Heart left ventricle (tissue), 16 donors: Measurements from ENCODE around the gene CXCL17. TPM values are rescaled to one million over a fixed set of nuclear protein-coding genes. Genes with fewer than 3 reads are reported as not detected.

Experiments
- ATAC-seq, 4 donors: fragments of 200-7000 bp; cut with Tn5 transposase; one replicate each; pipeline ENCODE4 v1.9.1; 2020 to 2022; ENCODE audit warnings: moderate library complexity in 4 of 4, mild to moderate bottlenecking in 3 of 4, moderate number of reproducible peaks in 1 of 4
- DNase-seq, 5 donors: peaks; one replicate each; pipeline ENCODE4 v3.0.0-alpha.2; 2020
- H3K27ac ChIP-seq, 12 donors: fragments of 200-600 bp; sonication (generic) in 4 of 12; one replicate each; pipeline versions ENCODE4 v1.5.0 to v1.8.0; 2016 to 2022; ENCODE audit warnings: mild to moderate bottlenecking in 2 of 12
- H3K27me3 ChIP-seq, 9 donors: fragments of 200-600 bp; sonication (generic) in 2 of 9; one replicate each; pipeline versions ENCODE4 v1.5.1 to v1.8.0; 2016 to 2022; ENCODE audit warnings: mild to moderate bottlenecking in 3 of 9
- H3K36me3 ChIP-seq, 9 donors: fragments of 200-600 bp; sonication (generic) in 2 of 9; one replicate each; pipeline versions ENCODE4 v1.5.0 to v1.8.0; 2018 to 2022; ENCODE audit warnings: mild to moderate bottlenecking in 2 of 9
- H3K4me1 ChIP-seq, 12 donors: fragments of 200-600 bp; sonication (generic) in 4 of 12; one replicate each; pipeline versions ENCODE4 v1.5.0 to v1.8.0; 2016 to 2022; ENCODE audit warnings: mild to moderate bottlenecking in 3 of 12
- H3K4me3 ChIP-seq, 12 donors: fragments of 200-600 bp; sonication (generic) in 4 of 12; one replicate each; pipeline versions ENCODE4 v1.5.0 to v1.8.0; 2017 to 2022; ENCODE audit warnings: mild to moderate bottlenecking in 9 of 12, moderate library complexity in 4 of 12
- H3K9me3 ChIP-seq, 12 donors: fragments of 200-600 bp; sonication (generic) in 4 of 12; one replicate each; pipeline versions ENCODE4 v1.5.0 to v1.8.0; 2016 to 2022; ENCODE audit warnings: mild to moderate bottlenecking in 1 of 12
- CTCF ChIP-seq, 12 donors: fragments of 200-600 bp; sonication (generic) in 4 of 12; IDR thresholded peaks; one replicate each; pipeline versions ENCODE4 v1.5.0 to v1.8.0; 2018 to 2022; ENCODE audit warnings: antibody characterized with exemption in 12 of 12, mild to moderate bottlenecking in 5 of 12
- POLR2A ChIP-seq, 2 donors: fragments of 450-650 bp; IDR thresholded peaks; one replicate each; pipeline ENCODE4 v1.6.1; 2017; ENCODE audit warnings: antibody characterized with exemption in 2 of 2, mild to moderate bottlenecking in 2 of 2, moderate library complexity in 2 of 2
- WGBS, 4 donors: extraction: QIAGEN DNeasy Blood & Tissue Kit in 2 of 4; methylation state at CpG; one replicate each; pipeline versions ENCODE4 v1.1.5 to v1.1.7; 2013 to 2018; 5-methylcytosine and 5-hydroxymethylcytosine counted together
- intact Hi-C, 10 donors: fragments of 100-400 bp; cut with DNase I; formaldehyde crosslinking; loops; one replicate each; pipeline versions ENCODE4 v1.11.1 to v1.14.2; 2022
- polyA plus RNA-seq, 2 donors: library from polyadenylated mRNA; stranded (reverse); fragments of 200-250 nt; gene quantifications; one replicate each; pipeline ENCODE4 v1.2.3, GENCODE V29; 2013
- total RNA-seq, 9 donors: library from RNA; depleted of rRNA in 2 of 9; stranded (reverse); fragments of >200 nt in 2 of 9; fragmentation: NEBNext Ultra II Directional in 3 of 9; extraction: Animal tissue kit (Norgen Biotek cat#: 25700) in 3 of 9; gene quantifications; one replicate each; pipeline versions ENCODE4 v1.1.0 to v1.2.4, GENCODE V29; 2016 to 2023
- donor health status: ischemic (EF 13 %, LVEDD 7.1; RV severe dilation, severe dysfunction).
- donor health status: healthy with polysubstance abuse.
- donor health status: DM: no; HTN: yes; CAD: no.
- donor health status: DM: no; HTN: no; CAD: no.
- donor health status: ischemic (EF 25% LVEDD 6.9; RV normal size, moderate dysfunction).
- donor health status: ischemic (EF 25% LVEDD 5.7; RV mildly dilated, moderate dysfunction).
- donor health status: healthy.
- donor health status: DM: yes; HTN: yes; CAD: no.
- donor health status: ischemic (EF 35%, LVEDD 5.7; RV mildly dilated, moderate dysfunction).
- donor health status: nonischemic (EF 11% LVEDD 7.7; RV severe dilation, severe dysfunction).
- donor health status: DM: yes; HTN: yes; CAD: no.
- donor health status: PGD.
- donor health status: ischemic (EF 29% LVEDD 5.4; RV normal size, mild dysfunction).
- donor health status: nonischemic (EF 23%, LVEDD 6.1; RV moderate dilation, normal function).

Gene CXCL17
- total and polyA plus RNA-seq, 11 donors = not detected

GRCh38 chr19:42480335-42481095 is 37.8 kb upstream of the CXCL17 start:
- no peak overlapping the region for H3K4me3 ChIP-seq
- peaks cover 0 to 19% (median 0%) of the 10 kb centered on the region in 12 donors for H3K4me1 ChIP-seq
- DNase-seq = no peak
- H3K27ac ChIP-seq = peak overlapping the region in 1 of 12 donors; percentile 78
- ATAC-seq = peak in 1 of 4 donors; percentile 18
- WGBS, 4 donors = 38 to 47% (median 44%) methylated on average over 7 of the region's 7 CpGs
- TF ChIP-seq CTCF (IDR thresholded peaks at IDR 0.05) = no peak
- H3K36me3 ChIP-seq = no peaks in the 10 kb centered on the region
- no peaks in the 10 kb centered on the region for H3K27me3 ChIP-seq
- no peaks in the 10 kb centered on the region for H3K9me3 ChIP-seq
- intact Hi-C loops = no loop called here

- H3K4me1 ChIP-seq = peaks cover 0 to 19% (median 0%) of the 10 kb centered on the region in 12 donors
- no peak for DNase-seq
- H3K4me3 ChIP-seq = no peak overlapping the region
- H3K27ac ChIP-seq = no peak overlapping the region
- H3K9me3 ChIP-seq = no peaks in the 10 kb centered on the region
- no peak for TF ChIP-seq POLR2A (IDR thresholded peaks at IDR 0.05)
- 93 to 97% (median 96%) methylated on average over 9 of the region's 9 CpGs for WGBS, 4 donors
- ATAC-seq = no peak
- intact Hi-C loops = no loop called here
- no peaks in the 10 kb centered on the region for H3K36me3 ChIP-seq
- H3K27me3 ChIP-seq = no peaks in the 10 kb centered on the region
Observed at GRCh38 chr19:42479736-42480135, 37.0 kb upstream of the CXCL17 start.

GRCh38 chr19:42478765-42479311 is 36.1 kb upstream of the CXCL17 start:
- intact Hi-C loops = no loop called here
- ATAC-seq (no peak), DNase-seq (no peak)
- H3K4me3 ChIP-seq = no peak overlapping the region
- no peaks in the 10 kb centered on the region for H3K9me3 ChIP-seq
- H3K27ac ChIP-seq = no peak overlapping the region
- peaks cover 0 to 19% (median 0%) of the 10 kb centered on the region in 12 donors for H3K4me1 ChIP-seq
- WGBS, 4 donors = 89 to 98% (median 95%) methylated on average over 2 of the region's 2 CpGs
- TF ChIP-seq POLR2A (IDR thresholded peaks at IDR 0.05) (no peak), CTCF (IDR thresholded peaks at IDR 0.05) (no peak)
- no peaks in the 10 kb centered on the region for H3K27me3 ChIP-seq
- no peaks in the 10 kb centered on the region for H3K36me3 ChIP-seq

GRCh38 chr19:42477933-42478332 is 35.2 kb upstream of the CXCL17 start:
- WGBS, 4 donors = 91 to 95% (median 94%) methylated on average over 2 of the region's 2 CpGs
- ATAC-seq = no peak
- Histone ChIP-seq H3K27ac (no peak overlapping the region), H3K36me3 (no peaks in the 10 kb centered on the region), H3K27me3 (no peaks in the 10 kb centered on the region), H3K4me3 (no peak overlapping the region), H3K4me1 (peaks cover 0 to 19% (median 0%) of the 10 kb centered on the region in 12 donors), H3K9me3 (no peaks in the 10 kb centered on the region)
- no peak for DNase-seq
- intact Hi-C loops = no loop called here
- TF ChIP-seq CTCF (IDR thresholded peaks at IDR 0.05) (no peak), POLR2A (IDR thresholded peaks at IDR 0.05) (no peak)
